ENCODE measurements around the gene ESRRA.
"Not testable (repeated sequence)": the region's sequence is repeated elsewhere in the genome, so short reads cannot be mapped to it uniquely, and the experiment has no call there.

The ESRRA gene

DNA sequence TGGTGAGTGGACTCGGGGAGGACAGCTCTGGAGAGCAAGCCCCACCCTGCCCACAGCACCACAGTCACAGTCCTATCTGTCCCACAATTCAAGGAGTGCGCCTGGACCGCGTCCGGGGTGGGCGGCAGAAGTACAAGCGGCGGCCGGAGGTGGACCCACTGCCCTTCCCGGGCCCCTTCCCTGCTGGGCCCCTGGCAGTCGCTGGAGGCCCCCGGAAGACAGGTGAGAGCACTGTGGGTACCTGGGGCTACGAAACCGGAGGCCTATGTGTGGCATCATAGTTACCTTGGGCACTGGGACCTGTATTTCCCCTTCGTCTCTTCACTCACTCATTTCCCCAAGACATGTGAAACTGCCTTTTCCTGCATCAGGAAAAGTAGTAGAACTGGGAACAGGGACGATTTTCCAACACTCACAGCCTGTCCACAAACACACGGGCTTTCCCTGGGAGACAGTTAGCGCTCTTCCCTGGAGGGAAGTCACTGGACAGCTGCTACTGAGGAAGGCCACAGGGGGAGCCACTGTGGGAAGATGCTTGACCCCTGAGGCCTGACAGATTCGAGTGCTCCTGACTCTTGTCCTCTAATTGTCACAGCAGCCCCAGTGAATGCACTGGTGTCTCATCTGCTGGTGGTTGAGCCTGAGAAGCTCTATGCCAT, 9.0 kb downstream of the ESRRA start:
- no peak for DNase-seq

- DNase-seq, result no peak
Measured at GRCh38 chr11:64314805-64315561, 9.7 kb downstream of the ESRRA start.

DNA sequence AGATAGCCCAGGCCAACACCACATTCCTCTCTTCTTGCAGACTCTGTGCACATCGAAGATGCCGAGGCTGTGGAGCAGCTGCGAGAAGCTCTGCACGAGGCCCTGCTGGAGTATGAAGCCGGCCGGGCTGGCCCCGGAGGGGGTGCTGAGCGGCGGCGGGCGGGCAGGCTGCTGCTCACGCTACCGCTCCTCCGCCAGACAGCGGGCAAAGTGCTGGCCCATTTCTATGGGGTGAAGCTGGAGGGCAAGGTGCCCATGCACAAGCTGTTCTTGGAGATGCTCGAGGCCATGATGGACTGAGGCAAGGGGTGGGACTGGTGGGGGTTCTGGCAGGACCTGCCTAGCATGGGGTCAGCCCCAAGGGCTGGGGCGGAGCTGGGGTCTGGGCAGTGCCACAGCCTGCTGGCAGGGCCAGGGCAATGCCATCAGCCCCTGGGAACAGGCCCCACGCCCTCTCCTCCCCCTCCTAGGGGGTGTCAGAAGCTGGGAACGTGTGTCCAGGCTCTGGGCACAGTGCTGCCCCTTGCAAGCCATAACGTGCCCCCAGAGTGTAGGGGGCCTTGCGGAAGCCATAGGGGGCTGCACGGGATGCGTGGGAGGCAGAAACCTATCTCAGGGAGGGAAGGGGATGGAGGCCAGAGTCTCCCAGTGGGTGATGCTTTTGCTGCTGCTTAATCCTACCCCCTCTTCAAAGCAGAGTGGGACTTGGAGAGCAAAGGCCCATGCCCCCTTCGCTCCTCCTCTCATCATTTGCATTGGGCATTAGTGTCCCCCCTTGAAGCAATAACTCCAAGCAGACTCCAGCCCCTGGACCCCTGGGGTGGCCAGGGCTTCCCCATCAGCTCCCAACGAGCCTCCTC, 10.6 kb downstream of the ESRRA start:
- not testable (repeated sequence) for DNase-seq

DNA sequence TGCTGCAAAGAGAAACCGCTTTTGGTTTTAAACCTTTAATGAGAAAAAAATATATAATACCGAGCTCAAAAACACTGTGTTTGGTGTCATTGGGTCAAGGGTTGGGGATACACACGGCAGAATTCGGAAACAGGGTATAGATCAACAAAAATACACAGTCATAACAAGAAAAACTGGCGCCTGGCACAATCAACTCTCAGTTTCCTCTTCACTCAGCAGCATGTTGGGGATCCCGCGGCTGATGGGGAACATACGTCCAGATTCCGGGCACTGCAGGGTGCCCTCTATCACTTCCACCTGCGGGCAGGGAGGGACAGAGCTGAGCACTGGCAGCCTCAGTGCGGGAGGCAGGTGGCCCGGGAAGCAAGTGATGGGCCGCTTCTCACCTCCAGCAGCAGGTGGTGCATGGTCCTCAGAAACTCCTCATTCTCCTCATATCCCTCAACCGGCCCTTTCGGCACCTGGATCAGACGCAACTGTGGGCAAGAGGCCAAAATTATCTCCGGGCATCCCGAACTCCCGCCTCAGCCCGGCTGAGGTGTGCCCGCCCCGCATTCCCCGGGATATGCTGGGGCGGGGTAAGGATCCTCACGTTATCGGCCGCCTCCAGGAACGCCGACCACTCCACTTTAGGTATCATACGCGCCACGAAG, 11.5 kb downstream of the ESRRA start:
- DNase-seq, result peak; percentile 78

GRCh38 chr11:64317325-64317960, 12.1 kb downstream of the ESRRA start, which contains the start of gene TRMT112:
Gene TRMT112, minus strand, starts transcription at chr11:64317559. Its CDS starts 33 bp downstream, at chr11:64317526.
- DNase-seq, result peak; percentile 99

- peak; percentile 98 for DNase-seq
Measured at GRCh38 chr11:64317961-64318765, 12.8 kb downstream of the ESRRA start, which contains the start of gene PRDX5. Gene PRDX5, plus strand, starts transcription at chr11:64318121. Its CDS starts 95 bp downstream, at chr11:64318216.

DNA sequence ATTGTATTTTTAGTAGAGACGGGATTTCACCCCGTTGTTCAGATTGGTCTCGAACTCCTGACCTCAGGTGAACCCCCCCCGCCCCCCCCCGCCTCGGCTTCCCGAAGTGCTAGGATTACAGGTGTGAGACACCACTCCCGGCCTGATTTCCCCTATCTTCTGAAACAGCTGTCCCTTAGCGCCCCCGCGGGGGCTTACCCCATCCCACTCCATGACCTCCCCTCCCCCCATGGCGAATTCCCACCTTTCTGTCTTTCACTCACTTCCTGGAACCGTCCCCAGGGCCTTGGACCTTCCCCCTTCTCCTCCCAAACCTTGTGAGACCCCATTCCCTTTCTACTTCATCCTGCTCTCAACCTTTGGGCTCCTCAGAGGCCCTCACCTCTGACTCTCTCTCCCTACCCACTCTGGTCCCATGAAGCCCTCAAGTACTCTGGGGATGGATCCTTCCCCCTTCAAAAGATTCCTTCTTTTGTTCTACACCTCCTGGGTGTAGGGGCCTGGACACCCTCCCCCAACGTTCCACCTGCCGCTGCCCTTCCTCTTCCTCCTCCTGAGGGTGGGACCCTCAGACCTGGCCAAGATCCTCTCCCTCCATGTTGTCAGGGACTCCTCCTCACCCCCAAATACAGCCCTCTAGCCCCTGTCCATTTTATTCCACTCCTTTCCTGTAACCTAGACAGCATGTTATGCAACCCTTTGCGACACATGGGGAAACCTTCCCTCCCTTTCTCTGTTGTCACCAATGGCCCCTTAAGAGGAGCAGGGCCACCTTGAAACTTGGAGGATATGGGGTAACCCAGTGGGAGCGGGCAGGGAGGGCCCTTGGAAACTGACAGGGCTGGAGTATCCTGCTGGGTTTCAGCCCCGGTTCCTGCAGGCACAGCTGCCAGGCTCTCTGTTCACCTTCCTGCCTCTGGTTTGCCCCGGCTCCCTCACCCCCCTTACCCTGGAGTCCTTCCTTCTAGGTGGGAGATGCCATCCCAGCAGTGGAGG, 13.7 kb downstream of the ESRRA start:
- peak; percentile 49 for DNase-seq

DNA sequence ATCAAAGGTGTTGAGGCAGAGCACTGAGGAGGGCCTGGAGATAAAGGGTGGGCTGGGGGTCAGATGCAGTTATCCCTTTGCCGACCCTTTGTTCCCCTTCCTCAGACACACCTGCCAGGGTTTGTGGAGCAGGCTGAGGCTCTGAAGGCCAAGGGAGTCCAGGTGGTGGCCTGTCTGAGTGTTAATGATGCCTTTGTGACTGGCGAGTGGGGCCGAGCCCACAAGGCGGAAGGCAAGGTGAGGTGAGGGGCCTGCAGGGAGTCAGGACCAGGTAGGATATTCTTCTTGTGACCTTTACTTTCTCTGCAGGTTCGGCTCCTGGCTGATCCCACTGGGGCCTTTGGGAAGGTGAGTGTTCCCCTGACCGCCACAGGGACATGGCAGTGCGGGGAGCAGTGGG, 15.2 kb downstream of the ESRRA start:
- DNase-seq, result no peak

GRCh38 chr11:64321026-64321425, 15.7 kb downstream of the ESRRA start:
- no peak for DNase-seq

GRCh38 chr11:64321533-64321932, 16.2 kb downstream of the ESRRA start:
- DNase-seq, result no peak

- no peak for DNase-seq
Measured at GRCh38 chr11:64322925-64323260, 17.6 kb downstream of the ESRRA start.

DNA sequence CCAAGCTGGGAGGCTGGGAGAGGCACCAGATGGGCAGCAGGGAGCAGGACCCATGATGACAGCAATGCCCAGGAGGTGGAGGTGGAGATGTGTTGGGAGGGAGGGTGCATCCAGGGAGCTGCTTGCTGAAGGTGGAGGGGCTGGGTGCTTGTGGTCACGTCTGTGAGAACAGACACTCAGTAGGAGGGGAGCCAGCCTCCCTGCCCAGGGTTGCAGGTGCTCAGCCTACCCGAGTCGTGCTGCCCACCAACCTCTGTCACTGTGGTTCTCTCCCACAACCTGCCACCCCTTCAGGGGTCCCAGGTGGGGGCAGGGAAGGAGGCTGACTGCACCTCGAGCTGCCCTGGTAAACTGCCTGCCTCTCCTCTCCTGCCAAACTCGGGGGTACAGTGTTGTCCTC, 18.0 kb downstream of the ESRRA start:
- DNase-seq, result no peak

DNA sequence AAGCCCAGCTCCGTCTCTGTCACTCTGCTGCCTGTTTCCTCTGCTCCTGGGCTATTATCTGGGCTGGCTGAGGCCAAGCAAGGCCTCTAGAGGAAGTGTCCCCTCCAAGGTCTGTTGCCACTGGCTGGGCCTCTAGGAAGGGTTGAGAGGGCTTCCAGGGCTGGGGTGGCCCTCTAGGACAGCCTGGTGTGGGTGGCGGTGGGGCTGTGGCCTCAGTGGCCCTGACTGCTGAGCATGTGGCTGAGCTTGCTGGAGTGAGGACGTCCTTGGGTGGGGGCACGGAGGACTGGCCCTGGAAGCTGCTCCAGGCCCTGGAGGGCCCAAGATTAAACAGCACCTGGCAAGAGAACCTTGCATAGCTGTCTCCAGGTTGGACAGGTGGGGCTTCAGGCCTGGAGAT, 18.7 kb downstream of the ESRRA start:
- not testable (repeated sequence) for DNase-seq

DNA sequence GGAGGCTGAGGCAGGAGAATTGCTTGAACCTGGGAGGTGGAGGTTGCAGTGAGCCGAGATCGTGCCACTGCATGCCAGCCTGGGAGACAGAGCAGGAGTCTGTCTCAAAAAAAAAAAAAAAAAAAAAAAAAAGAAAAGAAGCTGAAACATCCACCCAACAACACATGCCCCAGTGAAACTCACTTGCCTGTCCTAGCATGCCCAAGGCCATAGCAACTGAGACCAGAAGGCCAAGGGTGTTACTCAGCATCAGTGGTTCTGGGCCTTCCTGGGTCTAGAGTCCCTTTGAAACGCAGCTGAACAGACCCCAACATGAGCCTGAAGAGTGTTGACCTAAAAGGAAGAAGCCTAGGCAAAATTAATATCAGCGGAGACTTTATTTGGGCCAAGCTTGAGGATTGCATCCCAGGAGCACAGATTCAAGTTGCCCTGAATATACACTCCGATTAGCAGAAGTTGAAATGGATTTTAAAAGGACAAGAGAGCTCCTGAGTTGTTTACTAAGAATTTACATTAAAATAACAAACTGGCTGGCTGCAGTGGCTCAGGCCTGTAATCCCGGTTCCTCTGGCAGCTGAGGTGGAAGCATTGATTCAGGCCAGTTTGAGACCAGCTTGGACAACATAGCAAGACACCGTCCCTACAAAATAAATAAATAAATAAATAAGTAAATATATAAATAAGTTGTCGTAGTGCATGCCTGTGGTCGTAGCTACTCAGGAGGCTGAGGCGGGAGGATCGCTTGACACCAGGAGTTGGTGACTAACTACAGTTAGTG, 19.6 kb downstream of the ESRRA start:
- DNase-seq, result no peak

DNA sequence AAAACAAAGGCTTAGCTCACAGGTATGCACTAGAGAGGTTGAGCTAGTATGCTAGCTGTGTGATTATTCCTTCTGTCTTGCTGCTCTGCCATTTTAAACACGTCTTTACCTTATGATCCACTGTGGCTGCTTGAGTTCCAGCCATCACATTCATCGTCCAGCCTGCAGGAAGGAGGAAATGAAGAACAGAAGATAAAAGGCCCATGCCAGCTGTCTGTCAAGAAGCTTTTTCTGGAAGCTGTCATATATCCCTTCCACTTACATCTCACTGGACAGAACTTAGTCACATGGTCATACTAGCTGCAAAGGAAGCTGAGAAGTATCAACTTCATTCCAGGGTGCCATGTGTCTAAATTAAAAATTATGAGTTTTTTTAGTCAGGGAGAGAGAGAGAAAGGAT, 22.1 kb downstream of the ESRRA start:
- no peak for DNase-seq

DNA sequence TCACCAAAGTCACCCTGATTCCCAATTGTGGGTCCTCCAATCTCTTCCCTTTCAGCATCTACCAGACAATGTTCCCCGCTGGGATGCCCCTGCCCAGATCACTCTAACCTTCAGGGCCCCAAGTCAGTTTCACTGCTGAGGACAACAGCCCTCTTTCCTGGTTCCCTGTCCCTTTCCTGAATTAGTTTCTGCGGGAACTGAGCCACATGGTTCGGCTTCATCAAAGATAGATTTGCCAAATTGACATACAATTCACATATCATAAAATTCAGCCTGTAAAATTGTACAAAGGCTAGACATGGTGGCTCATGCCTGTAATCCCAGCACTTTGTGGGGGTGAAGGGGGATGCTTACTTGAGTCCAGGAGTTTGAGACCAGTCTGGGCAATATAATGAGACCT, 22.7 kb downstream of the ESRRA start:
- no peak for DNase-seq

DNA sequence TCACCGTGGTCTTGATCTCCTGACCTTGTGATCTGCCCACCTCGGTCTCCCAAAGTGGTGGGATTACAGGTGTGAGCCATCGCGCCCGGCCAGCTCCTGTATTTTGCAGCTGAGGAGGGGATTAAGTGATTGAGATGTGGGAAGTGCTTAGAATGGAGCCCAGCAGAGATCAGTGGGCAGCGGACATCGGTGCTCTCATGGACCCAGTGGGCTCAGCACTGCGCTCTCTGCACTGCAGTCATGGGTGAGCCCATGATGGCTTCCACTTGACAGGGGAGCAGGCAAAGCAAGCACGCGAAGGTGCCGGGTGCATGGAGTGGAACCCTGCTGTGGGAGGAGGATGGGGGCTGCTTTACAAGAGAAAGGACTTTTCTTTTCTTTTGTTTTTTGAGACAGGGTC, 25.6 kb downstream of the ESRRA start:
- DNase-seq, result no peak

DNA sequence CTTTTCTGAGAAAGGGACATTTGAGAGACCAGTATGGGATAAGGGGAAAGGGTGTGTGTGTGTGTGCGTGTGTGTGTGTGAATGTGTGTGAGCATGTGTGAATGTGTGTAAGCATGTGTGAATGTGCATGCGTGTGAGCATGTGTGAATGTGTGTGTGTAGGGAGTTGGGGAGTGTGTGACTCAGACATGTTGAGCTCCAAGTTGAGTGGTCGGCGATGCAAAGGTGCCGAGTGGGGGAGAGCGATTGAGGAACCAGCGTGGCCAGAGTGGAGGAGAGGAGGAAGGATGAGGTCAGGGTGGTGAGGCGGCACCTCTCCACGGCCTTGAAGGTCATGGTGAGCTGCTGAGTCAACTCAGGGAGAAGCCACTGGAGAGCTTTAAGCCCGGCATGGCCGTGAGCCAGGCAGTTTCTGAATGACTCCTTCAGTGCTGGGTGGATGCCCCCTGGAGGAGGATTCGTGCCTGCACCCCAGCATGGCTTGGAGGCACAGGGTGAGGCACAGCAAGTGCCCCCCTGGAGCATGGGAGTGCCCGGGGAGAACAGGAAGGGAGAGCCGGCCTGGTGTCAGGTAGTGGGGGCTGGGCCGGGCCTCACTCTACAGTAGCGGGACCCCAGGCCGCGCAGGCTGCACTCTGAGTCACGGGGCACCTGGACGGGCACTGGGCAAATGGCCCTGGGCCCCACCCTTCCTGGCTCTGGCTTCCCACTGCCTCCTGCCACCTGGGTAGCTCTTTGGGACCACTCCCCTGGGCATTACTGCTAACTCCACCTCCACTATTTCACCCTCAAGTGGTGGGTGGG, 26.4 kb downstream of the ESRRA start:
- DNase-seq, result peak; percentile 93

DNA sequence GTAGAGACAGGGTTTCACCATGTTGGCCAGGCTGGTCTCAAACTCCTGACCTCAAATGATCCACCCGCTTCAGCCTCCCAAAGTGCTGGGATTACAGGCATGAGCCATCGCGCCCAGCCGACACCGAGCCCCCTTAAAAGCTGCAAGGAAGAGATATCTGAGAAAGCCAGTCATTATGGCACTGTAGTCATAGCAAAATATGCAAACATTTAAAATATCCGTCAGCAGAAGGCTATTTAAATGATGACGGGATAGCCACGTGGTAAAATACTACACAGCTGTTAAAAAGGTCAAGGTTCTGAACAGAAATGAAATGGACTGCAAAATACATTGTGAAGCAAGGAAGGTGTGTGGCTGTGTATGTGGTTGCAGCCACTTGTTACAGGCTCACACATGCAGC, 28.2 kb downstream of the ESRRA start:
- DNase-seq, result no peak

Measured in OCI-M1 (cell line).